NCI-H146 (cell line): ENCODE measurements around the gene NF2.
"Not testable (repeated sequence)": the region's sequence is repeated elsewhere in the genome, so short reads cannot be mapped to it uniquely, and the experiment has no call there.

Experiments
- DNase-seq: peaks from one replicate; lab custom pipeline; 2025; lab: John Stamatoyannopoulos, UW

NF2 gene

GRCh38 chr22:29596408-29596807, 7.0 kb upstream of the NF2 start:
- no peak for DNase-seq

GRCh38 chr22:29597871-29598683, 5.4 kb upstream of the NF2 start:
- DNase-seq, result not testable (repeated sequence)

GRCh38 chr22:29598684-29599020, 4.8 kb upstream of the NF2 start:
- no peak for DNase-seq

GRCh38 chr22:29604076-29604360, 585 bp downstream of the NF2 start:
- no peak for DNase-seq

GRCh38 chr22:29605527-29605850, 2.1 kb downstream of the NF2 start:
- DNase-seq, result no peak

- no peak for DNase-seq
Observed at GRCh38 chr22:29606320-29606719, 2.9 kb downstream of the NF2 start.

- DNase-seq, result no peak
Observed at GRCh38 chr22:29607426-29607825, 4.0 kb downstream of the NF2 start.

- no peak for DNase-seq
Observed at GRCh38 chr22:29609139-29609538, 5.7 kb downstream of the NF2 start.

- DNase-seq, result no peak
Observed at GRCh38 chr22:29610780-29611179, 7.3 kb downstream of the NF2 start.

- no peak for DNase-seq
Observed at GRCh38 chr22:29615705-29616327, 12.4 kb downstream of the NF2 start.

GRCh38 chr22:29617922-29618629, 14.6 kb downstream of the NF2 start:
- DNase-seq, result no peak

- no peak for DNase-seq
Observed at GRCh38 chr22:29621761-29622526, 18.5 kb downstream of the NF2 start.

GRCh38 chr22:29623059-29623458, 19.6 kb downstream of the NF2 start:
- DNase-seq, result no peak

- no peak for DNase-seq
Observed at GRCh38 chr22:29623553-29624169, 20.2 kb downstream of the NF2 start.

- peak; percentile 37 for DNase-seq
Observed at GRCh38 chr22:29625090-29625825, 21.8 kb downstream of the NF2 start.

GRCh38 chr22:29626497-29627195, 23.2 kb downstream of the NF2 start:
- no peak for DNase-seq

- DNase-seq, result no peak
Observed at GRCh38 chr22:29627196-29627535, 23.7 kb downstream of the NF2 start.

GRCh38 chr22:29628996-29629902, 25.8 kb downstream of the NF2 start:
- no peak for DNase-seq

GRCh38 chr22:29629903-29630516, 26.6 kb downstream of the NF2 start:
- DNase-seq, result no peak

- no peak for DNase-seq
Observed at GRCh38 chr22:29630987-29631386, 27.6 kb downstream of the NF2 start.
